CD4-positive, CD25-positive, alpha-beta regulatory T cell (primary cell): ENCODE results near the gene RASSF5. TPM values are rescaled to one million over a fixed set of nuclear protein-coding genes. Genes with fewer than 3 reads are reported as not detected.

Source experiments
- ATAC-seq, 2 donors: fragments of 150-1000 bp; cut with Tn5 transposase; one replicate each; pipeline ENCODE4 v1.10.0; 2021; ENCODE audit warnings: low read depth in 2 of 2, moderate number of reproducible peaks in 2 of 2, moderate library complexity in 1 of 2
- DNase-seq, 3 donors: peaks; one replicate each; pipeline versions ENCODE4 v3.0.0 to v3.0.0-alpha.2; 2012 to 2022; ENCODE audit warnings: mixed read lengths in 1 of 3
- H3K27ac ChIP-seq: one replicate; pipeline ENCODE4 v1.7.0; 2013; ENCODE audit warnings: mild to moderate bottlenecking, low read length; ENCODE audit not compliant: insufficient read depth, poor library complexity, severe bottlenecking
- H3K27me3 ChIP-seq: one replicate; pipeline ENCODE4 v1.7.0; 2013; ENCODE audit warnings: low read length; ENCODE audit not compliant: control insufficient read depth, insufficient read depth
- H3K36me3 ChIP-seq: one replicate; pipeline ENCODE4 v1.7.0; 2013; ENCODE audit warnings: mild to moderate bottlenecking, low read length, moderate library complexity; ENCODE audit not compliant: control insufficient read depth, insufficient read depth
- H3K4me1 ChIP-seq: 2 replicates; pipeline ENCODE4 v1.7.0; 2013; ENCODE audit warnings: mild to moderate bottlenecking, low read length; ENCODE audit not compliant: insufficient read depth, control insufficient read depth, poor library complexity, severe bottlenecking
- H3K4me3 ChIP-seq: one replicate; pipeline ENCODE4 v1.7.0; 2013; ENCODE audit warnings: low read depth, mild to moderate bottlenecking, low read length, moderate library complexity
- H3K9me3 ChIP-seq, 2 experiments: 1 replicate in 1 of 2; 2 replicates in 1 of 2; pipeline ENCODE4 v1.7.0; 2013; ENCODE audit warnings: low read length in 2 of 2, mild to moderate bottlenecking in 1 of 2, moderate library complexity in 1 of 2; ENCODE audit not compliant: control insufficient read depth in 2 of 2
- H3K27ac Mint-ChIP-seq, 3 donors: one replicate each; pipeline ENCODE4 v1.8.0; 2020 to 2022; ENCODE audit warnings: mild to moderate bottlenecking in 3 of 3, mixed read lengths in 3 of 3, moderate library complexity in 2 of 3
- H3K27me3 Mint-ChIP-seq: one replicate; pipeline ENCODE4 v1.8.0; 2022; ENCODE audit warnings: mild to moderate bottlenecking, mixed read lengths
- H3K36me3 Mint-ChIP-seq: one replicate; pipeline ENCODE4 v1.8.0; 2020; ENCODE audit warnings: mixed read lengths
- H3K4me1 Mint-ChIP-seq, 4 donors: one replicate each; pipeline ENCODE4 v1.8.0; 2020 to 2022; ENCODE audit warnings: mixed read lengths in 4 of 4, mild to moderate bottlenecking in 1 of 4
- H3K4me3 Mint-ChIP-seq, 4 donors: one replicate each; pipeline ENCODE4 v1.8.0; 2020 to 2022; ENCODE audit warnings: mild to moderate bottlenecking in 4 of 4, mixed read lengths in 4 of 4, moderate library complexity in 3 of 4
- H3K9me3 Mint-ChIP-seq, 7 donors: one replicate each; pipeline ENCODE4 v1.8.0; 2020 to 2022; ENCODE audit warnings: mixed read lengths in 7 of 7, mild to moderate bottlenecking in 3 of 7, moderate library complexity in 2 of 7
- polyA plus RNA-seq, 4 donors: library from polyadenylated mRNA; unstranded; fragments of 300-500 nt; fragmentation: Illumina TruSeq; gene quantifications; one replicate each; pipeline ENCODE4 v1.2.3, GENCODE V29; 2021
- total RNA-seq: library from RNA; stranded (reverse); gene quantifications from one replicate; pipeline ENCODE4 v1.2.3, GENCODE V29; 2022

RASSF5 gene
- total and polyA plus RNA-seq, 5 donors from 2014 or later: 158 to 258 (median 231) TPM

DNA sequence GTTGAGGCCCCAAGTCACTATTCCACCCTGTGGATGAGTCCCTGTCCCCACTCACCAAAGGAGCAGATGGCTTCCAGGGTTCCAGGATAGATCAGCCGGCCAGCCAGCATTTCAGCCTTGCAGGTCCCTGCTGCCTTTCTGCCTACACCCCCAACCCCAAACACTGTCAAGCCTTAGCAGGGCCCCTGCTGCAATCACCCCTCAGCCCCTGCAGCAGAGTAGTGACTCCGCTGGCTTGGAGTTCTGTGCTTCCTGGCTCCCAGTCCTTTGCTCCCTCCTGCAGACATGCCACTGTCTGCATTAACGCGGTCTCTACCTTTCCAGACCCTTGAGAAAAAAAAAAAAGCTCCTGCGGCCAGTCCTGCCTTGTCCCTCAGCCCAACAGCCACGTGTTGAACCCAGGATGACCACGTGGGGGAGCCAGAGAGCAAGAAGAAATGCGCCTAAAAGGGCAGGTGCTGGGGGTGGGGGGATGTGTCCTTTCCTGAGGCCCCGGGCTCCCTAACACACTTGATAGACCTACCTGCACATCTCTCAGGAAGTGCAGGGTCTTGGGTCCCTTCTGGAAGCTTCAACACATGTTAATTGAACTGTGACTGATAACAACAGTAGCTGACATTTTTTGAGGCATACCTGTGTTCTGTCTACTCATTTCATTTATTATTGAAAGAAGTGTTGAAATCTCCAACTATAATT is 37.4 kb downstream of the RASSF5 start:
- peaks cover 3% of the 10 kb centered on the region for H3K36me3 Mint-ChIP-seq
- no peaks in the 10 kb centered on the region for H3K9me3 Mint-ChIP-seq
- peak overlapping the region in 1 of 4 donors; percentile 55 for H3K4me3 Mint-ChIP-seq

DNA sequence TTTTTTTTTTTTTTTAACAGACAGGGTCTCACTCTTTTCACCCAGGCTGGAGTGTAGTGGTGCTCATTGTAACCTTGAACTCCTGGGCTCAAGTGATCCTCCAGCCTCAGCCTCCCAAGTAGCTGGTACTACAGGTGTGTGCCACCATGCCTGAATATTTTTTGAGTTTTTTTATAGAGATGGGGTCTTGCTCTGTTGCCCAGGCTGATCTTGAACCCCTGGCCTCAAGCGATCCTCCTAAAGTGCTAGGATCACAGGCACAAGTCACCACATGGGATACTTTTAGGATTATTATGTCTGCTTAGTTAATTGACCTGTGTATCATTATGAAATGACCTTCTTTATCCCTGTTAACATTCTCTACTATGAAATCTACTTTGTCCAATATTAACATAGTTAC is 38.0 kb downstream of the RASSF5 start:
- no peaks in the 10 kb centered on the region for H3K9me3 ChIP-seq
- no peaks in the 10 kb centered on the region for H3K27me3 ChIP-seq
- Mint-ChIP-seq H3K36me3 (peaks cover 3% of the 10 kb centered on the region), H3K4me3 (no peak overlapping the region), H3K27ac (peak overlapping the region in 1 of 3 donors; percentile 14), H3K4me1 (peaks cover 6 to 21% (median 12%) of the 10 kb centered on the region in 4 donors), H3K9me3 (no peaks in the 10 kb centered on the region), H3K27me3 (no peaks in the 10 kb centered on the region)
- ATAC-seq (peak in 1 of 2 donors; percentile 11), DNase-seq (no peak)
- H3K4me1 ChIP-seq: peaks cover 7% of the 10 kb centered on the region
- H3K4me3 ChIP-seq: no peak overlapping the region
- no peak overlapping the region for H3K27ac ChIP-seq
- no peaks in the 10 kb centered on the region for H3K36me3 ChIP-seq

More for the DNA sequence above, 37.4 kb downstream of the RASSF5 start:
- Histone ChIP-seq H3K9me3 (no peaks in the 10 kb centered on the region), H3K36me3 (no peaks in the 10 kb centered on the region), H3K4me3 (no peak overlapping the region), H3K4me1 (peaks cover 7% of the 10 kb centered on the region), H3K27me3 (no peaks in the 10 kb centered on the region), H3K27ac (no peak overlapping the region)
- H3K27me3 Mint-ChIP-seq: no peaks in the 10 kb centered on the region
- DNase-seq: peak; percentile 73 to 74 (median 74)
- peak overlapping the region in 2 of 3 donors; percentile 32 to 79 for H3K27ac Mint-ChIP-seq
- ATAC-seq: peak; percentile 74 to 87
- H3K4me1 Mint-ChIP-seq: peaks cover 6 to 18% (median 12%) of the 10 kb centered on the region in 4 donors

DNA sequence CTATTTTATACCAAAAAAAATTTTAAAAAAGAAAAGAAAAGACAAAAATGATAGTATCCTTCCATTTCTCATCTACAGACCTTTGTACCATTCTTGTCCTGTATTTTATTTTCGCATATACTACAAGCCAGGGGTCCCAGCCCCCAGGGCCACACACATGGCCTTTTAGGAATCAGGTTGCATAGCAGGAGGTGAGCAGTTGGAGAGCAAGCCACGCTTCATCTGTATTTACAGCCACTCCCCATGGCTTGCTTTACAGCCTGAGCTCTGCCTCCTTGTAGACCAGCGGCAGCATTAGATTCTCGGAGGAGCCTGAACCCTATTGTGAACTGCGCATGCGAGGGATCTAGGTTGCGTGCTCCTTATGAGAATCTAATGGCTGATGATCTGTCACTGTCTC is 39.8 kb downstream of the RASSF5 start:
- peaks cover 0 to under 1% (median 0%) of the 10 kb centered on the region in 7 donors for H3K9me3 Mint-ChIP-seq
- H3K4me1 ChIP-seq: peaks cover 19% of the 10 kb centered on the region
- no peak overlapping the region for H3K4me3 ChIP-seq
- no peaks in the 10 kb centered on the region for H3K9me3 ChIP-seq
- H3K4me1 Mint-ChIP-seq: peaks cover 11 to 36% (median 16%) of the 10 kb centered on the region in 4 donors
- H3K36me3 Mint-ChIP-seq: peaks cover 3% of the 10 kb centered on the region
- no peaks in the 10 kb centered on the region for H3K27me3 Mint-ChIP-seq
- H3K27me3 ChIP-seq: no peaks in the 10 kb centered on the region
- H3K27ac Mint-ChIP-seq: no peak overlapping the region
- H3K27ac ChIP-seq: no peak overlapping the region
- ATAC-seq: no peak
- H3K4me3 Mint-ChIP-seq: no peak overlapping the region
- no peaks in the 10 kb centered on the region for H3K36me3 ChIP-seq
- no peak for DNase-seq

DNA sequence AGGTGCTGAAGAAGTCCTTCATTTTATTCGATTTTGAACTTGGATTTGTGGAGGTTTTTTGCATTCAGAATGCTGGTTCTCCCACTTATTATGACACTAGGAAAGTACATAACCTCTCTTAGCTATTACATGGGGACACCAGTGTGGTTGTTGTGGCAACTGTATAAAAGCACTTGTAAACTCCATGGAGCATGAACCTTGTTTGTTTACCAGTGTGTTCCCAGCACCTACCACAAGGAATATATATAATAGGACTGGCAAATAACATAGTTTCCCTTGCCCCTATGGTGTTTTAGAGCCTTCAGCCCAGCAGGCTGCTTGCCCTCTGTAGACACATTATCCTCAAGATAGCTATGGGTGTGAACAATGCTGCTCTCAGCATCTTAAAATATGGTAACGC is 43.1 kb downstream of the RASSF5 start:
- no peaks in the 10 kb centered on the region for H3K27me3 ChIP-seq
- H3K9me3 ChIP-seq: no peaks in the 10 kb centered on the region
- Mint-ChIP-seq H3K4me1 (peaks cover 17 to 59% (median 39%) of the 10 kb centered on the region in 4 donors), H3K36me3 (no peaks in the 10 kb centered on the region), H3K27ac (peak overlapping the region in 1 of 3 donors; percentile 79), H3K4me3 (no peak overlapping the region), H3K27me3 (no peaks in the 10 kb centered on the region), H3K9me3 (peaks cover 0 to 1% (median 0%) of the 10 kb centered on the region in 7 donors)
- peaks cover 39% of the 10 kb centered on the region for H3K4me1 ChIP-seq
- H3K36me3 ChIP-seq: no peaks in the 10 kb centered on the region
- H3K27ac ChIP-seq: no peak overlapping the region
- no peak for DNase-seq
- no peak overlapping the region for H3K4me3 ChIP-seq
- no peak for ATAC-seq

DNA sequence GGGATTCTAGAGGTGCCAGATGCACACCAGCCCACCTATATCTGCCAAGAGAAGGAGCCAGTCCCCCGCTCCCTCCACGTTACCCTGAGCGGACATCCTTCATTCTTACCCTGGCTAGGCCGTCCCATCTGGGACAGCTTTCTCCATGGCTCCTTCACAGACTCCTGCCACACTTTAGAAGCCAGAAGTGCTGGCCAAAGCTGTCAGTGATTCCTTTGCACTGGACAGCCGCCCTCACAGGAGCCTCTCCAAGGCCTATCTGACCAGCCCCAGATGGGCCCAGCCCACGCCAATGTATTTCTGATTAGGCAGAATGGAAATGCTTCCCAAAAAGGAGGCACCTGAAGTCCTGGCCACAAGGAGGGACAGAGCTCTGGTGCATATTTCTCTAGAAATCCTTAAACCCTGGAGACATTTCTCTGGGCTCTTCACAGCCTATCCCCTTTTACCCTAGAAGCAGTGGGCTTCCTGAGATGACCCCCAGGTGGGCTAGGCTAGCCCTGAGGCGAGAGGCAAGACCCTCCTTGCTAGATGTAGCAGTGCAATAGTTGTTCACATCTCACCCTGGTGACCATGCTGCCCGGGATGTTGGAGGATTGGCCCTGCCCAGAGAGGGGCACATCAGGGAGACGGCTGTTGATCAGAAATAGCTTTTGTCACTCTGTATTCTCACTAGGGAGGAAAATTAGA is 44.1 kb downstream of the RASSF5 start:
- H3K4me1 ChIP-seq: peaks cover 49% of the 10 kb centered on the region
- H3K9me3 ChIP-seq: no peaks in the 10 kb centered on the region
- peak overlapping the region; percentile 16 for H3K4me3 ChIP-seq
- peaks cover 20 to 61% (median 46%) of the 10 kb centered on the region in 4 donors for H3K4me1 Mint-ChIP-seq
- ATAC-seq (no peak), DNase-seq (no peak)
- H3K36me3 Mint-ChIP-seq: no peaks in the 10 kb centered on the region
- H3K27ac Mint-ChIP-seq: peak overlapping the region; percentile 79 to 100 (median 96)
- peaks cover 0 to 1% (median 0%) of the 10 kb centered on the region in 7 donors for H3K9me3 Mint-ChIP-seq
- no peaks in the 10 kb centered on the region for H3K27me3 ChIP-seq
- H3K36me3 ChIP-seq: no peaks in the 10 kb centered on the region
- H3K27ac ChIP-seq: peak overlapping the region; percentile 77
- H3K27me3 Mint-ChIP-seq: no peaks in the 10 kb centered on the region
- H3K4me3 Mint-ChIP-seq: peak overlapping the region in 1 of 4 donors; percentile 83

DNA sequence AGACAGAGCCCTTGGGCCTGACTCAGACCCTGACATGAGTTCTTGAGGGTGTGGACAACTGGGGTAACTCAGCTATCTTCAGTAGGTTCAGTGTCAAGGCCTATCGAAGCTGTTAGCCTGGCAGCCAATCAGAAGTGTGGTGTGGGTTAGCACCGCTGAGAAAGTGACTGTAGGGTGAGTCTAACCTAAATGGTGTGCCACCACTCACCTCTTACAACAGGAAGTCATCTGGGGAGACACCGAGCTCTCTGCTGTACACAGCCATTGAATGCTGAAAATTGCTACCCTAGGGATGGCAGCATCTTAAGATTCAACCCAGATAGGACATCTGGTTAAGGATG is 44.6 kb downstream of the RASSF5 start:
- Mint-ChIP-seq H3K36me3 (no peaks in the 10 kb centered on the region), H3K4me1 (peaks cover 20 to 65% (median 46%) of the 10 kb centered on the region in 4 donors), H3K9me3 (peaks cover 0 to 1% (median 0%) of the 10 kb centered on the region in 7 donors), H3K27ac (peak overlapping the region; percentile 79 to 100 (median 96)), H3K4me3 (peak overlapping the region; percentile 74 to 84 (median 80)), H3K27me3 (no peaks in the 10 kb centered on the region)
- Histone ChIP-seq H3K4me3 (peak overlapping the region; percentile 33), H3K4me1 (peaks cover 54% of the 10 kb centered on the region), H3K36me3 (no peaks in the 10 kb centered on the region), H3K27me3 (no peaks in the 10 kb centered on the region), H3K9me3 (no peaks in the 10 kb centered on the region), H3K27ac (peak overlapping the region; percentile 77)
- ATAC-seq (peak; percentile 90 to 91), DNase-seq (peak; percentile 57 to 95 (median 84))

DNA sequence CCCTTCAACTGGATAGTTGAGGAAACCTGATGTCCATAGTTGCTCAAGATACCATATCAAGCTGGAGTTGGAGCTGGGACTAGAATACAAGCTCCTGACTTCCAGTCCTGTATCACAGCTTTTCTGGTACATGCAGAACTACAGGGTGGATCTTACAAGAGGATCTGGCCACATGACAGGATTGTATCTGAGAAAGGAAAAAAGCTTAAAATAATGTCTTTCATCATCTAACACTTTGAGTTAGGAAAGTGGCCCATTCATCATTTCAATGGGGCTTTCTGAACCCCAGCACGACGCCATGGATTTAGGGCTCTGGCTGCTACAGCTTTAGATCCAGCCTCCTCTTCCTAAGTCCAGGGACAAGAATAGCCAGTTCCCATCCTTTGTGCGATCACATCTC is 46.9 kb downstream of the RASSF5 start:
- Mint-ChIP-seq H3K27me3 (no peaks in the 10 kb centered on the region), H3K9me3 (peaks cover 0 to 2% (median 0%) of the 10 kb centered on the region in 7 donors), H3K27ac (peak overlapping the region; percentile 79 to 98 (median 95)), H3K36me3 (peaks cover 8% of the 10 kb centered on the region), H3K4me3 (peak overlapping the region in 2 of 4 donors; percentile 28 to 99), H3K4me1 (peaks cover 16 to 68% (median 46%) of the 10 kb centered on the region in 4 donors)
- Histone ChIP-seq H3K27me3 (no peaks in the 10 kb centered on the region), H3K4me3 (no peak overlapping the region), H3K27ac (peak overlapping the region; percentile 83), H3K36me3 (no peaks in the 10 kb centered on the region), H3K4me1 (peaks cover 63% of the 10 kb centered on the region), H3K9me3 (no peaks in the 10 kb centered on the region)
- DNase-seq (no peak), ATAC-seq (no peak)
